ENCODE results near the gene FOSL2. TPM values are rescaled to one million over a fixed set of nuclear protein-coding genes. Genes with fewer than 3 reads are reported as not detected.
A peak's percentile ranks its signal among the peaks of the same experiment; 100 is the strongest.

FOSL2 gene
- total RNA-seq, 1 donor from 2014 or later: 213 TPM

DNA sequence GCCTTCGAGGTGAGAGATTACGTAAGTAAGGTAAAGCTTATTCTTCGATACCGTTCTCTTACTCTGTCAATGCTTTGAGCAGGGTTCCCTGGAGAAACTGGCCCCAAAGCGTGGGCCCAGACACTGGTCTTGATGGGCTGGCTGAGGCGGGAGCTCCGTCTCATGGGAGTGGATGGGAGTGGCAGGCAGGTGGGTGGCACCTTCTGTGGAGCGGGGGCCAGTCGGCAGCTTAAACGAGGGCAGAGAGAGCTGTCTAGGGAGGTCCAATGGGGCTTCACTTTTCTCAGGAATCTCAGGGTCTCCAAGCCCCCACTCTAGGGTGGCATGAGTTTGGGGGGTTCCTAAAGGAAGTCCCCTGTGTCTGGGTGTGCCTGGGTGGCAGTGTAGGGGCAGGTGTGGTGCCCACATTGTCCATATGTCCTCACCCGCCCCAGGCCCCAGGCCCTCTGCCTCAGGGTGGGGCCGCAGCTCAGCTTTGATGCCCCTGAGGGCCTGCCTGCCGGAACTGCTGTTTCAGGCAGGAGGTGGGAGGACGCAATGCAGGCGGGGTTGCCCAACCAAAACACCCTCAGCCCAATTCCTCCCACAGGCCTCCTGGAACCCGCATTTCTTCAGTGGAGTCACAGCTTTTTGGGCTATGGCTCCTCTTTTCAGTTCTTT, 32.5 kb upstream of the FOSL2 start:
- intact Hi-C loops (cut with DNase I): no loop called here
- Histone ChIP-seq H3K27ac (peak overlapping the region; percentile 28), H3K36me3 (no peaks in the 10 kb centered on the region), H3K27me3 (no peaks in the 10 kb centered on the region), H3K4me1 (peaks cover 49% of the 10 kb centered on the region), H3K9me3 (no peaks in the 10 kb centered on the region), H3K4me3 (no peak overlapping the region)
- DNase-seq (ENCODE audit: extremely low spot score in 2 of 2): no peak
- no peak for TF ChIP-seq POLR2AphosphoS5 (IDR thresholded peaks at IDR 0.05; ENCODE audit: insufficient read depth in 1 of 2, low read depth in 1 of 2)
- no peak for TF ChIP-seq POLR2A (IDR thresholded peaks at IDR 0.05)
- TF ChIP-seq, protein P1, sequence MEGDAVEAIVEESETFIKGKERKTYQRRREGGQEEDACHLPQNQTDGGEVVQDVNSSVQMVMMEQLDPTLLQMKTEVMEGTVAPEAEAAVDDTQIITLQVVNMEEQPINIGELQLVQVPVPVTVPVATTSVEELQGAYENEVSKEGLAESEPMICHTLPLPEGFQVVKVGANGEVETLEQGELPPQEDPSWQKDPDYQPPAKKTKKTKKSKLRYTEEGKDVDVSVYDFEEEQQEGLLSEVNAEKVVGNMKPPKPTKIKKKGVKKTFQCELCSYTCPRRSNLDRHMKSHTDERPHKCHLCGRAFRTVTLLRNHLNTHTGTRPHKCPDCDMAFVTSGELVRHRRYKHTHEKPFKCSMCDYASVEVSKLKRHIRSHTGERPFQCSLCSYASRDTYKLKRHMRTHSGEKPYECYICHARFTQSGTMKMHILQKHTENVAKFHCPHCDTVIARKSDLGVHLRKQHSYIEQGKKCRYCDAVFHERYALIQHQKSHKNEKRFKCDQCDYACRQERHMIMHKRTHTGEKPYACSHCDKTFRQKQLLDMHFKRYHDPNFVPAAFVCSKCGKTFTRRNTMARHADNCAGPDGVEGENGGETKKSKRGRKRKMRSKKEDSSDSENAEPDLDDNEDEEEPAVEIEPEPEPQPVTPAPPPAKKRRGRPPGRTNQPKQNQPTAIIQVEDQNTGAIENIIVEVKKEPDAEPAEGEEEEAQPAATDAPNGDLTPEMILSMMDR (IDR thresholded peaks at IDR 0.05): no peak

DNA sequence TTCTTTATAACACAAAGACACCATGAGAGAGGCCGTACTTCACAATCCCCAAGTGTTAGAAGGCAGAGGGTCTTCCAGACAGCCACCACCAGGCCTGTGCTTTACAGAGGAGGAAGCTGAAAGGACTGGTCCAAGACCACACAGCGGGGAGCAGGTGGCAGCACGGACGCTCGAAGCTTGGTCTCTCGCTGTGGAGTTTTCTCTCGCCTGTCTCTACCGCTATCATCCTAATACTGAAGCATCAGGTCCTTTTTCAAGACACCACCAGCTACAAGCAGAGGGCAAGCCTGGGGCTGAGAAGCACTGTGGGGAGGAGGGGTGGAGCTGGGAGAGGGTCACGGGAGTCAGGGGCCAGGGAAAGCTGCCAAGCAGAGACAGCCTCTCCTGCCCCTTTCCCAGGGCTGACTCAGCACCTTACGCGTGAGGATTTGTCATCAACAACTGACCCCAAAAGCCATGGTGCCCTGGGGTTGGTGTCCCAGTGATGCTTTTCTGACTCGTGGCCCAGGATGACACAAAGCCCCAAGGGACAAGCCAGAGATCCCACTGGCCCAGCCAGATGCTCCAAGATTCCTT, 31.9 kb upstream of the FOSL2 start:
- intact Hi-C loops (cut with DNase I): no loop called here
- peak overlapping the region; percentile 42 for H3K27ac ChIP-seq

DNA sequence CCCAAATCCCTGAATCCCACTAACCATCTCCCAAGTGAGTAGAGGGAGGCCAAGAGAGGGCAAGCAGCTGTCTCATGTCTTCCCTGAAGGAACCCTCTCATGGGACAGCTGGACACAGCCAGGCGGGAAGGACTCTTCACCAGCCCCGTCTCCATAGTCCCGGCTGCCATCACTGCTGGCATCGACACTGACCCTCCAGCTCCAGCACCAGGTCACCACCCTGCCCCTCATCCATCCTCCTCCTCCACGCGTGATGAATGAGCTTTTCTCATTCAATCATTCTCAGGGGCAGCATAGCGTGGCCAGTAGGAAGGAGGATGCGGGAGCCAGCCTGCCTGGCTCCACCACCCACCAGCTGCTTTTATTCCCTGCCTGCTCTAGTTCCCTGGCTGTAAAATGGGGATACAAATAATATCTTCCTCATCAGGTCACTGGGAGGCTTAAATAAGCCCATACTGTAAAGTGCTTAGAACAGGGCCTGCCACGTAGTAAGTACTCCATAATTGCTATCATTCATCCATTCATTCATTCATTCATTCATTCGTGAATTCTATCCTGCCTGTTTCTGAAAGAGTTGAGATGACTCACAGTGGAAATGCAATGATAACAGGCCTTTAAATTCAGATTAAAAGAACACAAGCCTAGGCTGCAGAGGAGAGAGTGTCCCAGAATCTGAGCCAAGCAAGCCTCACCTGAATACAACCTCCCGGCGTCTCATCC, 30.5 kb upstream of the FOSL2 start:
- Histone ChIP-seq H3K4me3 (no peak overlapping the region), H3K27ac (peak overlapping the region; percentile 42), H3K36me3 (no peaks in the 10 kb centered on the region), H3K9me3 (no peaks in the 10 kb centered on the region), H3K27me3 (no peaks in the 10 kb centered on the region), H3K4me1 (peaks cover 35% of the 10 kb centered on the region)
- TF ChIP-seq POLR2A (IDR thresholded peaks at IDR 0.05): no peak
- TF ChIP-seq, protein P1 (IDR thresholded peaks at IDR 0.05): no peak
- no peak for TF ChIP-seq POLR2AphosphoS5 (IDR thresholded peaks at IDR 0.05; ENCODE audit: insufficient read depth in 1 of 2, low read depth in 1 of 2)
- intact Hi-C loops (cut with DNase I): no loop called here
- no peak for DNase-seq (ENCODE audit: extremely low spot score in 2 of 2)

More for the DNA sequence above, 31.9 kb upstream of the FOSL2 start:
- no peaks in the 10 kb centered on the region for H3K9me3 ChIP-seq
- no peak overlapping the region for H3K4me3 ChIP-seq
- H3K36me3 ChIP-seq: no peaks in the 10 kb centered on the region
- TF ChIP-seq, protein P1 (IDR thresholded peaks at IDR 0.05): no peak
- peak in 1 of 2 donors; percentile 63 for TF ChIP-seq POLR2AphosphoS5 (IDR thresholded peaks at IDR 0.05; ENCODE audit: insufficient read depth in 1 of 2, low read depth in 1 of 2)
- no peak for TF ChIP-seq POLR2A (IDR thresholded peaks at IDR 0.05)
- no peaks in the 10 kb centered on the region for H3K27me3 ChIP-seq
- no peak for DNase-seq (ENCODE audit: extremely low spot score in 2 of 2)
- H3K4me1 ChIP-seq: peaks cover 43% of the 10 kb centered on the region

DNA sequence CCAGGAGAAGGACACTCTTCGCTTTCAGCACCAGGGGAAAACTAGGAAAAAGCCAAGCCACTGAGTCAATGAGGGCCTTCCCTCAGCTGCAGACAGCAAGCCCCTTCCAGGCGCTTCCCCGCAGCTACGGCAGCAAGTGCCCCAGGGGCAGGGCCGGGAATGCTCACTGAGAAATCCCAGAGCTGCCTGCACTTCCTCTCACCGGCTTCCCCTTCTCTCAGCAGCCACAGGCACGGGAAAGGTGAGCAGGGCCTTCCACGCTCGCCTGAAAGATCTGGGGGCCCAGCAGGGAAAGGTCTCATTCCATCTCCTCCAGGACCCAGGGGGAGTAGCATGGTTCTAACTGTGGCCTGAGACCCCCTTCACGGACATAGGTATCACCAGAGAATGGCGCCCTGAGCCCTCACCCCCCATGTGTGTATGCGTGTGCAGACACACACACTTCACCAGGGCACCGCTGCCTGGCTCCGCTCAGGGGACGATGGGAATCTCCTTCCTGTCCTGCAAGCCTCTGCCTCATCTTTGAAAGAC, 29.6 kb upstream of the FOSL2 start:
- TF ChIP-seq POLR2A (IDR thresholded peaks at IDR 0.05): no peak
- TF ChIP-seq, protein P1 (IDR thresholded peaks at IDR 0.05): no peak
- no peak for TF ChIP-seq POLR2AphosphoS5 (IDR thresholded peaks at IDR 0.05; ENCODE audit: insufficient read depth in 1 of 2, low read depth in 1 of 2)
- Histone ChIP-seq H3K27me3 (no peaks in the 10 kb centered on the region), H3K4me3 (no peak overlapping the region), H3K4me1 (peaks cover 35% of the 10 kb centered on the region), H3K9me3 (no peaks in the 10 kb centered on the region), H3K36me3 (no peaks in the 10 kb centered on the region), H3K27ac (no peak overlapping the region)
- no peak for DNase-seq (ENCODE audit: extremely low spot score in 2 of 2)
- intact Hi-C loops (cut with DNase I): no loop called here

Measured in vagina (tissue), 2 donors.